Measurements from ENCODE around the gene ACTL8.

Gene ACTL8, protein sequence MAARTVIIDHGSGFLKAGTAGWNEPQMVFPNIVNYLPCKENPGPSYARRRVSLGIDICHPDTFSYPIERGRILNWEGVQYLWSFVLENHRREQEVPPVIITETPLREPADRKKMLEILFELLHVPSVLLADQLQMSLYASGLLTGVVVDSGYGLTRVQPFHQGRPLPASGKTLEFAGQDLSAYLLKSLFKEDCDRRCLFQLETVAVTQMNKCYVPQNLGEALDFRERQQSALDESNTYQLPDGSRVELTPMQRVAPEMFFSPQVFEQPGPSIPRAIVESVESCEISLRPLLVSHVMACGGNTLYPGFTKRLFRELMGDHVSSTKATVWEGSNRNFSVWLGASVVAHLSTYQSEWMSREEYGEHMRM

DNA sequence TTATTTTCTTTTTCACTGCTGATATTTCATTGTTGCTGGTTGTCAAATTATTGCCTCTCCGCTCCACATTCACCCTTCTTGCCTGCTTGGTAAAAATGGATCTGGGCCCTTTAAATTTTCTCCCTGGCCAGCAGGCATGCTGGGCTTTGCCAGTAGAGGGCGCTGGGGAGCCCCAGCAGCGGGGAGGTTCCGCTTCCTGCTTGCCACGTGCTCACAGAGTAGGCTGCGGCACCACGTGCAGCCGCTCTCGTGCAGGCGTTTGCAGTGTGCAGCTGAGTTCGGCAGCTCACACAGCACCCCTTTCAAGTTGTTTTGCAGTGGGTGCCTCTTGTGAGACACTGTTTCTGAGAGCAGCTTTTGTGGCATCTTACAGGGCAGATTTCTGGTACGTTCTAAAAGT, at the start of gene ACTL8:
TSS of gene ACTL8 (plus strand) at position 214 of the 400 bp plus-strand sequence. CDS start 67,676 bp downstream, outside the sequence.
- DNase-seq (ENCODE audit: low read depth in 2 of 2): no peak

DNA sequence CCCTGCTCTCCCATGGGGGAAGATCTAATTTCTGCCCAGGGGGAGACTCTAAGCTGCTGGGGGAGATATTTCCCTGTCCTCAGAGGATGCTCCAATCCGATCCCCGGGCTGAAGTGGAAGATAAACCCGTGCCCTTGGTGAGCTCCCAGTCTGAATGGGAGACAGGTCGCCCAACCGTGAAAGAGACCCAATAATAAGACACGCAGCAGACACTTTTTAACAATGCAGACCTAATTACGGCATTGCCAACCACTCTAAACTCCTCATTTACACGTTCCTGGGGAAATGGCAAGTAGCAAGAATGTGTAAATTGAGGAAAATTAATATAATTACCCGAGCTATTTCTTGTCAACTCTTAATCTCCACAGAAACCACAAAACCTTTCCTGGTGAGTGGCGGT, 48.7 kb upstream of the ACTL8 start:
- DNase-seq (ENCODE audit: low read depth in 2 of 2): no peak

DNA sequence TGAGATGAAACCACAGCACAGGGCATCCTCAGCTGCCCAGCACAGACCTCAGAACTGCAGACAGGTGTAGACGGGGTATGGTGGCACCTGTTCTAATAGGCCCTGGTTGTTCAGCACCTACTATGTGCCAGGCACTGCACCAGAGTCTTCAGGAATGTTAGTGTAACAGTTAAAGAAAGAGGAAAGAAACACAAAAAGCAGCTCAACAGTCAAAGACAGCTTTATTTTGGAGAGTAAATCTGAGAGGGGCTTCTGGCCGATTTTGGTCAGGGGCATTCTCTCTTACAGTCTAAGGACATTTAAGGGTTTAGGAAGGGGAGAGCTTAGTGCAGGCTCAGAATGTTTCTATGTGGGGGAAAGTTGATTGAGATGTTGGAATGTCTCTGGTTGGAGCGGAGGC, 45.2 kb upstream of the ACTL8 start:
- DNase-seq (ENCODE audit: low read depth in 2 of 2): no peak

DNA sequence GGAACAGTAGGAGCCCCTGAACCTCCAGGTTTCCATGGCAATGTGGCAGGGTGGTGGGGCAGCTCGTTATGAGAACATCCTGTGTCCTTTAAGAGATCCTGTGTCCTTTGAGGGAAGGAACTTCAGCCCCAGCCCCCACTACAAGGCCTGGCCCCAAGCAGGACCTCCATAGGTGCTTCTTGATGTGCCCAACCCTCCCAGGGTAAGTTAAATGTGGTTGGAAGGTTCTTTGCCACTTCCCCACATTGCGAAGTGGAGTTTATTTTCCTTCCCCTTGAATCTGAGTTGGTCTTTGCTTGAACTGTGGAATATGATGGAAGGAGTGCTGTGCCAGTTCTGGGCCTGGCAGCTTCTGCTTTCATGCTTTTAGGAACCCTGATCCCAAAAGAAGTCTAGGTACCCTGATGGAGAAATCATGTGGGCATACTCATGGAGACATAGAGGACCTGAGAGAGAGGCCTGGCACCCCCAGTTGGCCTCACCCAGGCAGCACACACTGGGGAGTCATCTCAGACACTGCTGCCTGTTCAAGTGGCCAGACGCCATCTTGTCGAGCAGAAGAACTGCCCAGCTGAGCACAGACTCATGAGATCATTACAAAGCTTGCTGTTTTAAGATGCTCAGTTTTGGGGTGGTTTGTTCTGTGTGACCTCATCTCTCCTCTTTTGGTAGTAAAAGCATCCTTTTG, 44.1 kb upstream of the ACTL8 start:
- no peak for DNase-seq (ENCODE audit: low read depth in 2 of 2)

DNA sequence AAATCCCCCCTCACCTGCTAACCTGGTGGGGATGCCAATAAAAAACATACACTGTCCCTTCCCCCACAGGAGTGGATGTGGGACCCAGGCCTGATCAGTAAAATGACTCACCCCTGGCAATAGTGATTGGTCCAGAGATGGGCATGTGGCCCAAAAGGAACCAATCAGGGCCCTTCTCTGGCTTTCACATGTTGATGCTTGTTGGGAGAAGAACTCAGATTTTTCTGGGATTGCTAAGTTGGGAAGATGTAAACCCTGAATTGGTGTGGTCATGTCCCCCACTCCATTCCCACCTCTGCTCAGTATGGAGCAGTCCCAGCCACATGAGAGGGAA, 43.6 kb upstream of the ACTL8 start:
- DNase-seq (ENCODE audit: low read depth in 2 of 2): no peak

DNA sequence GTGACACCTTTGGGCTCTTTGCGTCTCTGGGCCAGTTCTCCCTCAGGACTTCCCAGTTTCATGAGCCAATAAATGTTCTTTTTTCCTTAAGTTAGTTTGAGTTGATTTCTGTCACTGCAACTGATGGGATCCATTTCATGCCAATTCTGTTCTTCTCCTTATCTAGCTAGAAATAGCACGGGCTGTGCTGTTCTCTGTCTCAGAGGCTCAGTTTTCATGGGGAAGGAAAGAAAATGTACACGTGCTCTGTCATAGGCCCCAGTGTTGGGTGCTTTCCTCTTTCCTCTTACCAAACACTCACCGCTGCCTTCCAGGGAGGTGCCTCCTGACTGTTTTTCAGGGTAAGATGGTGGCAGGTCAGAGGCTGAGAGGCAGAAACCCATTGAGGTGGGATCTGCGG, 43.2 kb upstream of the ACTL8 start:
- no peak for DNase-seq (ENCODE audit: low read depth in 2 of 2)

DNA sequence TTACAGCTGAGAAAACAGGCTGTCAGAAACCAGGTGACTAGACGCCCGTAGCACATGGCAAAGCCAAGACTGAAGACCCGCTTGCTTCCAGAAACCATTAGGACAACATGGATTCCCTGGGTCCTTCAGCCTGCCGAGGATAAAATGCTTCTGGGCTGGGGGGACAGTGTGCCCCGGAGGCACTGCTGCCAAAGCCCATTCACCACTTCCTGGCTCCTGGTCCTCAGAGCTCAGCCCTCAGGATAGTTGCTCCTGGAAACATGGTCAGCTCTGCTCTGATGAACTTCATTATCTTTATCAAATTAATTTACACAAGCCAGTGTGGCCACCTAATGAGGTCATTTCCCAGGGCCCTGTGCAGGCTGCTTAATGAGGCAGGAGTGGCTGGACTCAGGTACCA, 41.1 kb upstream of the ACTL8 start:
- DNase-seq (ENCODE audit: low read depth in 2 of 2): no peak

DNA sequence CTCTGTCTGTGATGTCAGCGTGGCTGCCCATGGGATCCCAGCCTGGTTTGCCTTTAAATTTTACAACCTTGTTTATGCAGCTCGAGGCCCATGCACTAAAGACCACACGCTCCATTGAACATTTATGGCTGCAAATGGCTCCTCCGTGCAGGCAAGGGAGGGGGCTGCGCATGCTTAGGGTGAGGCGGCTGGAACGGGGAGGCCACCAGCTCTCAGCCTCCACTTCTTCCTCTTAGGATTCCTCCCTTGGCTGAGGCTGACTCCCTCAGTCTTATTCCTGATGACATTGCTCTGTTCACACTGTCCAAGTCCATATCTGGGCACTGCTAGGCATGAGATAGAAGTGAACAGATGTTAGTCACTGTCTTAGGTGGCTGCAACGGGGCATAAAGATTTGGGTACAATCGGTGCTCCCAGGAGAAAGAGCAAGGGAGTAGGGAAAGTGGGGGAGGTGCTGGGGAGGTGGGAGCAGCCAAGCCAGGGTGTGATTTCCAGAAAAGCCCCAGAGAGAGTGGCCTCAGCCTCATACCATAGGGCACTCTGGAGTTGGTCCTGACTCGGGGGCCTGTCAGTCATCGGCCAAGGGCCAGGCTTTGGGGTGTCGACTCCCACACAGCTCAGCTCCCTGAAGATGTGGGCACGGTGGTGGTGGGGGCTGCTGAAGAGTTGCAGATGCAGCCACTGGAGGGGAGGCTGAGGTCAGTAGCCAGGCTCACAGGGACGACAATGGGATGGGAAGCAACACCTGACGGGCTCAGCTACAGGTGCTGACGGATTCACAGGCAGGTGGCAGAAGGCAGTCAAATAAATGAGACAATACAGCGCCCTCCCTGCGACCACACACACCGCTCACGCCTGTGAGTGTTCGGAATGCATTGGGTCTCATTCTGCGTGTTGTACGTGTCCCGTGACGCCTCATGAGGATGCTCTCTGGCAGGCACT, 37.3 kb upstream of the ACTL8 start:
- DNase-seq (ENCODE audit: low read depth in 2 of 2): no peak

DNA sequence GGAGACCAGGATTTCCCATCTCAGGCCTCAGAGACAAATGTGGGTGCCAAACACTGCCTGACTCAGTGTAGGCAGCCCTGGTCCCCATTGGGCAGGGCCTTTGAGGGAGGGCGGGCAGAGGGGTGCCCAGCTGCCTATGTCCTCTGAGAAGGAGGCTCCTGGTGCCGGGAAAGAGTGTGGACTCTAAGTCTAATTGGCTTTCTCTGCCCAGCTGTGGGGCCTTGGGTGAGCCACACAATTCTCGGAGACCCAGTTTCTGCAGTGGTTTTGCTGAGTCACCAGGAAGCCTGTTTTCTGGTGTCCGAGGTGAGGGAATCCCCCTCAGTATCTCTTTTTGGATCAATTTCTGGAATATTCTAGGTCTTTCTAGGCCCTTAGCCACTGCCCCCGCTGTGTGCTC, 35.3 kb upstream of the ACTL8 start:
- DNase-seq (ENCODE audit: low read depth in 2 of 2): no peak

DNA sequence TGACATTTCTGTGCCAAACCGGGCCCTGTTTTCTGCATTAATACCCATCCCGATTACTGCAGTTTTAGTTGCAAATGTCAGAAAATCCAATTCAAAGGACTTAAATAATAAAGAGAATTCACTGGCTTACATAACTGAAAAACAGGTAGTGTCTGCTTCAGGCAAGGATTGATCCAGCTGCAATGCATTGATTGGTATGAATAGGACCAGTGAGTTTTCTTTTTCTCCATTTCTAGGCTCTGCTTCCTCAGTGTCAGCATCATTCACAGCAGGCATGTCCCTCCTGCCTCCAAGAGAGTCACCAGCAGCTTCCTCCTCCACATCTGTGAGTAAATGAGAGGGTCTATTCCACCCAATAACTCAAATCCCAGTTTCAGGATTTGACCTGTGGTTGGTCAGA, 33.7 kb upstream of the ACTL8 start:
- DNase-seq (ENCODE audit: low read depth in 2 of 2): no peak

DNA sequence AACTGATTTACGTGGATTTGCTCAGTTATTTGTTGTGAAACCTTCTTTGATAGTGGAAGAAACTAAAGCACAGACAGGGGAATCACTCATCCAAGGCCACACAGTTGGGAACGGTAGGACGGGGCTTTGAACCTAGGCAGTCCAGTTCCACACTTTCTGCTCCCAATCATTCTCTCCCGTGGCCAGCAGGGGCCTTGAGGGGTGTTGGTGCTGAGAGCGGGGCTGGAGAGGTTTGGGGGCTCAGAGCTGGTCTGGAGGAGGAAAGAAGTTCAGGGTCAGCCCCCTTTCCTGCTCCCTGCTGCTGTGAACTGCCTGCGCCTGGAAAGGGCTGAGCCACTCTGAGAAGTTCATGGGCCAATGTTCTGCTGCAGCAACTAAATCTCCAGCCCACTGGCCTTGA, 31.4 kb upstream of the ACTL8 start:
- no peak for DNase-seq (ENCODE audit: low read depth in 2 of 2)

DNA sequence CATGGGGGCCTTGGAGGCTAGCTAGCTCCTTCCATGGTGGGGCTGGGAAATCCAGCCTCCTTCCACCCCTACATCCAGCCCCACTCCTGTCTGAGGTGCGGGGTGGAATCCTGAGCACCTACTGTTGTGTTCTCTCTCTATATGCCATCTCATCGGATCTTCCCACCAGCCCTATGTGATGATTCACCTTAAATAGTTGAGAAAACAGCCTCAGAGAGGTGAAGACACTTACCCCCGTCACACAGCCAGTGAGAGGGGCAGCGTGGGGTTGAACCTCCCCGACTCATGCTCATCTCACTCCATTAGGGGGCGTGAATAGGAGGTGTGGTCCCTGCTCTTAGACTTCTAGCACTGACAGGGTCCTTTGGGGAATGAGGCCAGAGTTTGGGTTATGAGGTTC, 31.0 kb upstream of the ACTL8 start:
- DNase-seq (ENCODE audit: low read depth in 2 of 2): no peak

DNA sequence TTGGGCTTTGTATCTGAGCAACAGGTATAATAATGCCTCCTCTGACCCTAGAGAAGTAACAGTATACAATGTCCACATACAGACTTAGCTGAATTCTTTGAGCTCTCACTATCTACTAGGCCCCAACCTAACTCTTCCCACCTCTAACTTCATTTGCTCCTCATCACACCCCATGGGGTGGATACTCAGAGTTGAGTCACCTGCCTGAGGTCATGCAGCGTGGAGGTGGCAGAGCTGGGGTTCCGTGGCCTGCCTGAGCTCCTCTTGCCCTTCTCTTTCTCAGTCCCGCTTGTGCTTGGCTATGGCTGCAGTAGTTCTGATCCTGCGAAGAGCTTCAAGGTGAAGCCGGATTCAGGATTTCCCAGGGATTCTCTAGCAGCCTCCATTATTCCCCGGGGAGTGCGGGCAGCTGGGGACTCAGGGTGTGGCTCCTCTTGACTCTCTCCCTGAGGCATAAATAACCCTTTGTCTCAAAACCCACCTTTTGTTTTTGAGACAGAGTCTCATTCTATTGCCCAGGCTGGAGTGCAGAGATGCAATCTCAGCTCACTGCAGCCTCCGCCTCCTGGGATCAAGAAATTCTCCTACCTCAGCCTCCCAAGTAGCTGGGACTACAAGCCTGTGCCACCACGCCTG, 29.9 kb upstream of the ACTL8 start:
- no peak for DNase-seq (ENCODE audit: low read depth in 2 of 2)

DNA sequence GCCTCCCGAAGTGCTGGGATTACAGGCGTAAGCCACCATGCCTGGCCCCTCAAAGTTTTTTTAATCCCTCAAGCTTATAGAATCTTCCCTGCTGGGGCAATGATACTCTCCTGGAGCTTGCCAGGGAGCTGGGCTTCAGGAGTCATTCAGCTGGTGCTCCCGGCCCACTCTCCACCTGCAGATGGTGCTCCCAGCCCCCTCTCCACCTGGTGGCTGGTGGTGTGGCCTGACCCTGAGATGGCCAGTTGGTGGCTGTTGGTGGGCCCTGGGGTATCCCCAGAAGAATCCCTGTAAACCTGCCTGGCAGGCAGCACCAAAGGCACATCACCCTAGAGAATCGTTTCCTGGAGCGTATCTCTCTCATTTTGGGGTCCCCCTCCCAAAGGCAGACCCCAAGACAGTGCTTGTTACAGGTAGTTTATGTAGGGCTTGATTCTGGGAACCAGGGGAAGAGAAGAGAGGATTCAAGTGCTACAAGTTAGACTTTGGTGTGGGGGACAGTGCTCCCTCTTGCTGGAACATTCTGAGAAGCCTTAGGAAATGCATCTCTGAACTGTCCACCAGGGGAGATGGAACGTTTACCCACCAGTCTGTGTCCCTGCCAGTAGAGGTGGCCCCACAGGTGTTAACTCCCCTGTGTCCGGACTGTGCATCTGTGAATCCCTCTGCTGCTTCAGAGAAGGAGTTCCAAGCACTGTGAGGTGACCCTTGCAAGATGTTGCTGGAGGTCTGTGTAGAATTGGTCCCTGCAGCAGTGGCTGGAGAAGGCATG, 29.1 kb upstream of the ACTL8 start:
- DNase-seq (ENCODE audit: low read depth in 2 of 2): no peak

DNA sequence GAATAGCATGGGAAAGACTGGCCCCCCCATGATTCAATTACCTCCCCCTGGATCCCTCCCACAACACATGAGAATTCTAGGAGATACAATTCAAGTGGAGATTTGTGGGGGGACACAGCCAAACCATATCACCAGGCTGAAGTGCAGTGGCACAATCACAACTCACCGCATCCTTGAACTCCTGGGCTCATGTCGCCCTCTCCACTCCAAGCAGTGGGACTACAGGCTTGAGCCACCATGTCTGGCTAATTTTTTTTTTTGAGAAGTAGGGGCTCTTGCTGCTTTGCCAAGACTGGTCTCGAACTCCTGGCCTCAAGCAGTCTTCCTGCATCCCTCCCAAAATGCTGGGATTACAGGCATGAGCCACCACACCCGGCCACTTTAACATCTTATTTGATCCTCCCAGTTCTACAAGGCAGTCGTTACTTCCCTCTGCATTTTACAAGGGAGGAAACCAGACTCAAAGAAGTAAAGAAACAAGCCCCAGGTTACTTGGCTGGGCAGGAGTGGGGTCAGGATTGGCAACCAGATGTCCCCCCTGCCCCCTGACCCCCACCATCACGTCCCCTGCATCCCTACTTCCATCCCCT, 26.9 kb upstream of the ACTL8 start:
- DNase-seq (ENCODE audit: low read depth in 2 of 2): no peak

DNA sequence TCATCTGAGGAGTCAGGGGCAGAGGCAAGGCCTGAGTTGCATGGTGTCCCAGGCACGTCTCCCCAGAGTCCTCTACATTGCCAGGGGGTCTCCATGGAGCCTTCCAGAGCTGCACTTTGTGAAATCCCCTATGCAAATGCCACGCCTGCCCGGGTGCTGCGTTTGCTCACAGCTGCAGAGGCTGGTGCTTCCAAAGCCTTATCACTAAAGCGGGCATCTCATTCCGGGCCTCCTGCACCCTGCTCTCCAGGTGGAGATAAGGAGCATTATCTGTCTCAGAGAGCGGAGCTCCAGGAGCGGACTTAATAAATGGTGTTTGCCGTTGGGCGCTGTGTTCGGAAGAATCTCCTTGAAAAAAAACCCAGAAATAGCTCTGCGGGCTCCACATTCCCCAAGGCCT, 25.9 kb upstream of the ACTL8 start:
- no peak for DNase-seq (ENCODE audit: low read depth in 2 of 2)

DNA sequence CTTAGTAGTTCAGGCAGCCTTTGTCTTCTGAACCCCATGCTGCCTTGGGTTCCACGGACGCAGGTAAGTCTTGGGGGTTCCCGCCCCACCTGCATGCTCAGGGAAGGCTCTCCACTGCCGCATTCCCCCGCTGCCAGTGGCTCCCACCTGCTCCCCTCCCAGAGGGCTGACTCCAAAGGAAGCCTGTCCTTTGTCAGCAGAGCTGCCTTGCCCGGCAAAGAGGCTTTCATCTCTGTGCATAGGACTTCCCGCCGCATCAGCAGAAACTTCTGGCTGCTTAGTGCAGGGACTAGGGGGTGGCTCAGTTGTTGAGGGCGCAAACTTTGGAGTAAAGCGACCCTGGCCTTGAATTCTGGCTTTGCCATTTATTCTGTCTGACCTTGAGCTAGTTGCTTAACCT, 25.2 kb upstream of the ACTL8 start:
- DNase-seq (ENCODE audit: low read depth in 2 of 2): no peak

DNA sequence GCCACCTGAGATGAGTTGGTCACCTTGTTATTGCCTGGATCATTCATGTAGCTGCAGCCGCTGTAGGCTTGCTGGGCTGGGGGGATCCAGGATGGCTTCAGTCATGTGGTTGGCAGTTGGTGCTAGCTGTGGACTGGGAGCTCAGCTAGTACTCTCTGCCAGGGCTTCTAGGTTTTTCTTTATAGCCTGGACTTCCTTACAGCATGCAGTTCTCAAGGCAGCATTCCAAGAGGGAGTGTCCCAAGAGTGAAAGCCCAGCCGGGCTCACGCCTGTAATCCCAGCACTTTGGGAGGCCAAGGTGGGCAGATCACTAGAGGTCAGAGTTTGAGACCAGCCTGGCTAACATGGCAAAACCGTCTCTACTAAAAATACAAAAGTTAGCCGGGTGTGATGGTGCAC, 23.7 kb upstream of the ACTL8 start:
- DNase-seq (ENCODE audit: low read depth in 2 of 2): no peak

DNA sequence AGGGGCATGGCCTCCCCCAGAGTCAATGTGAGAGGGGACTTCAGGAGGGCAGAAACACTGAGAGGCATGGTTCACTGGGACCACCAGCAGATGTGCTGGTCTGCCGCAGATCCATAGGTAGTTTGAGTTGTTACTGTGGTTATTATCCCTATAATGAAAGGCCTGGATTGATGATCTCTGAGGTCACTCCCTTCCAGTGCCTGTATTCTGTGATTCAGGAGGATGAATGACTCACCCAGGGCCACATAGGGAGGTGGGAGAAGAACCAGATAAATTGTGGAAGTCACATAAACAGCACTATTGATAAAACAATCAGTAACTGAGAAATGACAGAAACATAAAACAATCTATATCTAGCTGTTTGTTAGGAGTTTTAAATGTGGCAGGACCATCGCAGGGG, 22.7 kb upstream of the ACTL8 start:
- DNase-seq (ENCODE audit: low read depth in 2 of 2): no peak

DNA sequence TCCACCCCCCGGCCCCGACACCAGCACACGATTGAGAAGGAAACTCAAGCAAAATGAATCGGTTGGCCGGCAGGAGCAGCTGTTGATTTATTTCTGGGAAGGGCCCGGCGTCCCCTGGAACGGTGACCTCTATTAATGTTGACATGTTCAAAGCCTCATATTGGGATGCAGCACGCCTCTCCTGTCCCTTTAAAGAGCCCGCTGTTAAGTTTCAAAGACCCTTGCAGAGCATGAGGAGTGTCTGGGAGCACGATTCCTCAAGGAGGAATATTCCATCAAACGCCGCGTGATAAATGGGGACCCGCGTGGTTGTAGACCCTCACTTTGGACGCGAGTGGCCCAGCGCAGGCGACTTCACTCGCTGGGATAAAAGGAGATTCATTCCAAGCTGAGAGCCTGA, 21.5 kb upstream of the ACTL8 start:
- no peak for DNase-seq (ENCODE audit: low read depth in 2 of 2)

DNA sequence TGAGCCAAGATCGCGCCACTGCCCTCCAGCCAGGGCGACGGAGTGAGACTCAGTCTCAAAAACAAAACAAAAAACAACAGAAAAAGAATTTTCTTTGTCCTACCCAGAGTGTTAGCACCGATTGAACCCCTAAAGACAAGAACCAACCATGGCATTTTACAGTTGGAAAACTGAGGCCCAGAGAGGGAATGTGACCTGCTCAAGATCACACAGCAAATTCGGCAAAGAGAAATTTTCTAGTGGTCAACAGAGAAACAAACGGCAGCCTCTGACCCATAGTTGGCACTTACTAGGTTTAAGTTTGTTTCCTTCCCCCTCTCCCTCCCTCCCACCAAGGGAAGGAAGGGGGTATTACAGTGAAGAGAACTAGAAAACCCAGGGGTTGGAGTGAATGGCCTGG, 20.5 kb upstream of the ACTL8 start:
- no peak for DNase-seq (ENCODE audit: low read depth in 2 of 2)
